T follicular helper cell (primary cell): Measurements from ENCODE around the gene GTF3C1.
A peak's percentile ranks its signal among the peaks of the same experiment; 100 is the strongest.
"Not testable (repeated sequence)": the region's sequence is repeated elsewhere in the genome, so short reads cannot be mapped to it uniquely, and the experiment has no call there.

Experiments
- DNase-seq: peaks from one replicate; pipeline ENCODE4 v3.0.0-alpha.2; 2020; ENCODE audit warnings: low read depth

The GTF3C1 gene

GRCh38 chr16:27463741-27464591 lies 85.7 kb downstream of the GTF3C1 start:
- peak; percentile 22 for DNase-seq

- DNase-seq = no peak
These were observed 86.6 kb downstream of the GTF3C1 start for GRCh38 chr16:27462846-27463682.

DNA sequence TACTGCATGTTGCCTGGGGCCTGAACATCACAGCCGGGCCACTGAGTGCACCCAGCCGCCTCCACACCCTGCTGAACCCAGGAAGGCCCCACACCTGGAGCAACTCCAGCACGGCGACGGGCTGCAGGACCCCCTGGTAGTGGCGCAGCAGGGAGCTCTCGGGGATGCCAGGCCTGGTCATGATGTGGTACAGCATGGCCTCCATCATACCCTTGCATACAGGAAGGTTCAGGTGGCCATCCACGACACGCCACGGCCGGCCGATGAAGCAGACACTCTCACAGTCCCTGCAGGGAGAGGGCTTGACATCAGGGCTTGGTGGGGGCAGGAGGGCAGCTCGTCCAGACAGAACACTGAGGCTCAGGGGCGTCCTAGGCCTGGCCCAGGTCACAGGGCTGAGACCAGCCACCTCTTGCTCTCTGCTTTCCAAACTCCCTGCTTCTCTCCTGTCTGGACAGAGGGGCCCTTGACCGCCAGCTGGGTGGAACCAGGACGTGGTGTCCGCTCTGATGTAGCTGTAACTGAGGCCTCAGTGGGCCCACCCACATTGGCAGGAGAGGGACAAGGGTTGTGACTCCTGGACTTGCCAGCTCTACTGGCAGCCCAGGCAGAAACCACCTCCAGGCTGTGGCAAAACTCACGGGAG lies 87.4 kb downstream of the GTF3C1 start:
- DNase-seq = no peak

- no peak for DNase-seq
These were observed 88.1 kb downstream of the GTF3C1 start for GRCh38 chr16:27461483-27462171.

DNA sequence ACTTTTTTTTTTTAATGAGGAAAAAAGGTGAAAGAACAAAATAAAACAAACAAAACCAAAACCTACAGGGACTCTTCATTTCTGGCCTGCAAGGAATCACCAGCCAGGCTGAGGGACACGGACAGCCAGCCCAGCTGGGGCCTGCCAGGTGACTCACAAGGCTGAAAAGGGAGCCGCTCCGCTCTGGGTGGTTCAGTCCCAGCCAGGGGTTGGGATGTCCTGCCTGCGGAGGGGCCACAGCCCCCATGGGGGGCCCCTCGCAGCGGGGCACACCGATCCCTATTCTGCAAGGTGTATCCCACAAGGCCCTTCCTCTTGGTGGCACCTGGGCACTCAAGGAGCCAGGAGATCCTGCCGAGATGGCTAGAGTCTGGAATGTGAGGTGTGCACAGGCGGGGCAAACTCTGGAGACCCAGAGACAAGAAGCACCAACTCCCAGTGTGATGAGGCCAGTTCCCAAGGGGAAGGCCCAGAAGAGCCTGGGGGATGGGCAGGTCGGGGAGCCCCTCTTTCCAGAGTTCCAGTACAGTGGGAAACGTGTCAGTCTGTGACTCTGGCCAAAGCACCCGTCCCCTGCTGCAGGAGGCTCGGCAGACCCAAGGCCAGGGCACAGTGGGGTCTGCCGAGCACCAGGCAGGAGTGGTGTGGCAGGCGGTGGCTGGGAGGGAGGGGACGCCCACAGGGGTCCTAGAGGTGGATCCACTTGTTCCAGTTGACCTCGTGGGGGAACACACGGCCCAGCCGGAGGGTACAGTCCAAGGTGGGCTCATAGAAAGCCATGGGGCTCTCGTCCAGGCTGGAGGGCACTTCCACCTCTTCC lies 88.8 kb downstream of the GTF3C1 start:
- DNase-seq = no peak

GRCh38 chr16:27460213-27460612 lies 89.5 kb downstream of the GTF3C1 start:
- DNase-seq = no peak

- no peak for DNase-seq
These were observed 90.6 kb downstream of the GTF3C1 start for GRCh38 chr16:27458987-27459688.

GRCh38 chr16:27458258-27458657 lies 91.5 kb downstream of the GTF3C1 start:
- DNase-seq = no peak

- DNase-seq = not testable (repeated sequence)
These were observed 92.2 kb downstream of the GTF3C1 start for GRCh38 chr16:27457605-27457900.

DNA sequence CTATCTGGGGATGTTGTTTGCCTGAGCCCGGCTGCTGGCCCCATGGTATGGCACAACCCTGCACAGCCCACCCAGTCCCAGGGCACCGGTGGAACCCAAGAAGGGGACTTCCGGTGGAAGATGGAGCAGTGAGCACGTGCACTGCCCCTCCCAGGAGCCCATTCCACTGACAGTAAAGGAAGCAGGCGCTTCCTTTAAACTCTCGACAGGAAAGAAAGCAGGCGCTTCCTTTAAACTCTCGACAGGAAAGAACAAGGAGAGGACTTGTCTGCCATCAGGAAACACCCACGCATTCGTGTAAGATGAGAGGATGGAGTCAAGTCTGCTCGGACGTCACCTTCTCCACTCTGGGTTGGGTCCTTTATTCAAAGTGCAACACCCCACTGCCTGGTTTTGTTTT lies 94.0 kb downstream of the GTF3C1 start:
- no peak for DNase-seq

DNA sequence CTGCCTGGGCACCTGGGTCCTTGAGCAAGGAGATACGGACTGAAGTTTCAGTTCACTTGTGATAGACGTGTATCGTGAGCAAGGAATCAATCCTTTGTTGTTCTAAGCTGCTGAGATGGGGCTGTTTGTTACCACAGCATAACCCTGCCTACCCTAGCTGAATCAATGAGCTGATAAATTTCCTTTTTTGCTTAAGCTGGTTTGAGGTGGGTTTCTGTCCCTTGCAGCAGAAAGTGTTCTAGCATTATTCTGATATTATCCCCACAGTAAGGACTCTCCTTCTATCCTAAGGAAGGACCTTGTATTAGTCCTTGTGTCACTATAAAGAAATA lies 96.3 kb downstream of the GTF3C1 start:
- no peak for DNase-seq

DNA sequence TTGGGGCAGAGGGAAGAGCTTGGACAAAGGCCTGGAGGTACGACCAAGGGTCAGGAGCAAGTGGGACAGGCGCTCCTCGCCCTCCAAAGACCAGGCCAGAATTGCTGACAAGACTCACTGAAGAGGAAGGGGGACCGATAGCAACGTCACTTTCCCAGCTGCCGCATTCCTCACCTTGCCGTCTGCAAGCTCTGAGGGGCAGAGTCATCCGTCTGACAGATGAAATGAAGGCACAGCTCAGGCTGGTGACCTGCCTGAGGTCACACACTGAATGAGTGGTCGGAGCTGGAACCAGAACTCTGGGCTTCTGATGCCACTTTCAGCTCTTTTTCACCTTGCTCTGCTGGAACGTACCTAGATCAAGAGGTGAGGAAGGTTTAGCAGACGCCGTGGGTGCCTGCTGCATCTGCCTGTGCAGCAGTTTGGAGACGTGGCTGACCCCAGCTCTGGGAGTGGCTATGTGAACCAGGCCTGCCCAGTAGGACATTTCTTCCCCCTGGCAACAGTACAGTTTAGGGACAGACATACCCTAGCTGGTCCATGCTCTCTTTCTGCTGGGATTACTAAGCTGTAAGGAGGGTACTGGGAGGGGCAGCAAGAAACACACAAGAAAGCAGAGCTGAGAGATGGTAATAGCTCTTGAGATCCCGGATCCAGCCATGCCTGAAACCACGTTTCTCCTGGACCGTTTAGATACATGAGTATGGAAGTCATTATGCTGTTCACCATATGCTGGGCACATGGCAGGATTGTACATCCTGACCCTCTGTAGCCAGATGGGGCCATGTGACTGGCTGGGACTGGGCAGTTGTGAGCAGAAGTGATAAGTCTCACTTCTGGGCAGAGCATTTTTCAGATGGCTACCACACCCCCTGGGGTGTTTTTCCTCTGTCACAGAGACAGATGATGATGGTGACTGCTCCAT lies 96.9 kb downstream of the GTF3C1 start:
- DNase-seq = no peak

- DNase-seq = no peak
These were observed 99.5 kb downstream of the GTF3C1 start for GRCh38 chr16:27450196-27450549.

- DNase-seq = peak; percentile 60
These were observed 100.1 kb downstream of the GTF3C1 start for GRCh38 chr16:27449434-27450195.

DNA sequence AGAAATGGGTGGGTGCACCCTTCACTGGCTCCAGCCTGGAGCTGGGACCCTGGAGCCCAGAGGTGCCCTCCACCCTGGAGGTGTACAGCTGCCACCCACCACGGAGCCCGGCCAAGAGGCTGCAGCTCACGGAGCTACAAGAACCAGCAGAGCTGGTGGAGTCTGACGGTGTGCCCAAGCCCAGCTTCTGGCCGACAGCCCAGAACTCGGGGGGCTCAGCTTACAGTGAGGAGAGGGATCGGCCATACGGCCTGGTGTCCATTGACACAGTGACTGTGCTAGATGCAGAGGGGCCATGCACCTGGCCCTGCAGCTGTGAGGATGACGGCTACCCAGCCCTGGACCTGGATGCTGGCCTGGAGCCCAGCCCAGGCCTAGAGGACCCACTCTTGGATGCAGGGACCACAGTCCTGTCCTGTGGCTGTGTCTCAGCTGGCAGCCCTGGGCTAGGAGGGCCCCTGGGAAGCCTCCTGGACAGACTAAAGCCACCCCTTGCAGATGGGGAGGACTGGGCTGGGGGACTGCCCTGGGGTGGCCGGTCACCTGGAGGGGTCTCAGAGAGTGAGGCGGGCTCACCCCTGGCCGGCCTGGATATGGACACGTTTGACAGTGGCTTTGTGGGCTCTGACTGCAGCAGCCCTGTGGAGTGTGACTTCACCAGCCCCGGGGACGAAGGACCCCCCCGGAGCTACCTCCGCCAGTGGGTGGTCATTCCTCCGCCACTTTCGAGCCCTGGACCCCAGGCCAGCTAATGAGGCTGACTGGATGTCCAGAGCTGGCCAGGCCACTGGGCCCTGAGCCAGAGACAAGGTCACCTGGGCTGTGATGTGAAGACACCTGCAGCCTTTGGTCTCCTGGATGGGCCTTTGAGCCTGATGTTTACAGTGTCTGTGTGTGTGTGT lies 100.9 kb downstream of the GTF3C1 start:
- no peak for DNase-seq

DNA sequence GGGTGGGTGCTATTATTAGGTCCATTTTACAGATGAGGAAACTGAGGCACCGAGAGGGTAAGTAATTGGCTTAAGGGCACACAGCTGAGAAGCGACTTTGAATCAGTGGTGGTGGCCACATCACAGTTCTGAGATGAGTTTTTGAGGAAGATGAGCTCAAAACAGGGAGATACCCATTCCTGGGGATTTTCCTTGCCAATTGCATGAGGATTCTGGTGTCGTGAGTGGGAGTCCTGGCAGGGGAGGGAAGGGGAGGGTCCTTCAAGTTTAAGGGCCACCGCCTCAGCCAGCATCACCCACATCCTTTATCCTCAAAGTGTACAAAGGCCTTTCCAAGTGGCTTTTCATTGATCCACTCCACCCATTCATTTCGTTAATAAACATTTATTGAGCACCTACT lies 102.4 kb downstream of the GTF3C1 start:
- DNase-seq = no peak

DNA sequence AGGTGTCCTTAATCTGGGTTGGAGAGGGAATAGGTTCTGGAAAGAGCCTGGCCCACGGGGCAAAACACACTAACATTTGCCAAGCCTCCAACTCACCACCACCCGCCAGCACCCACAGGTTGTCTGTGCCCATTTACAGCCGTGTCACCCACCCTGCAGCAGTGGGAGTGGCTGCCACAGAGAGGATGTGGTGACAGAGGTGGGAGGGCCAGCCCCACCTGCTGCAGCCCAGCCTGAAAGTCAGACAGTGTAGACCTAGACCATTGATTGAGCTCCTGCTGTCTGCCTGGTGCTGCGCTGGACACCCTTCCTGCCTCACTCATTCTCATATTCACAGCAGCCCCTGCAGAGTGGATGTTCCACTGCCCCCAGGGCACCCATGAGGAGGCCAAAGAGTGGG lies 103.0 kb downstream of the GTF3C1 start:
- peak; percentile 75 for DNase-seq
